Ascending aorta (tissue), 2 donors: ENCODE results near the gene ASXL2. TPM values are rescaled to one million over a fixed set of nuclear protein-coding genes. Genes with fewer than 3 reads are reported as not detected.
A peak's percentile ranks its signal among the peaks of the same experiment; 100 is the strongest.
"Not testable (repeated sequence)": the region's sequence is repeated elsewhere in the genome, so short reads cannot be mapped to it uniquely, and the experiment has no call there.

ENCODE experiments used
- DNase-seq, 2 donors: peaks; one replicate each; pipeline ENCODE4 v3.0.0-alpha.2; 2019; ENCODE audit warnings: low spot score in 2 of 2
- H3K27ac ChIP-seq, 2 donors: fragments of 200-600 bp; sonication (generic); one replicate each; pipeline ENCODE4 v1.5.1; 2016 to 2017; ENCODE audit warnings: mild to moderate bottlenecking in 1 of 2
- H3K27me3 ChIP-seq: fragments of 200-600 bp; sonication (generic); one replicate; pipeline ENCODE4 v1.5.1; 2017
- H3K36me3 ChIP-seq, 2 donors: fragments of 200-600 bp; sonication (generic); one replicate each; pipeline ENCODE4 v1.5.1; 2016
- H3K4me1 ChIP-seq, 2 donors: fragments of 200-600 bp; sonication (generic); one replicate each; pipeline ENCODE4 v1.5.1; 2016 to 2017; ENCODE audit warnings: mild to moderate bottlenecking in 1 of 2
- H3K4me3 ChIP-seq, 2 donors: fragments of 200-600 bp; sonication (generic); one replicate each; pipeline ENCODE4 v1.5.1; 2016 to 2017; ENCODE audit warnings: mild to moderate bottlenecking in 1 of 2
- H3K9me3 ChIP-seq, 2 donors: fragments of 200-600 bp; sonication (generic); one replicate each; pipeline ENCODE4 v1.5.1; 2016
- CTCF ChIP-seq, 3 experiments: fragments of 200-600 bp in 2 of 3; fragments of 450-650 bp in 1 of 3; sonication (generic) in 2 of 3; IDR thresholded peaks; one replicate each; pipeline ENCODE4 v1.5.1; 2016 to 2019; ENCODE audit warnings: antibody characterized with exemption in 3 of 3, mild to moderate bottlenecking in 1 of 3, moderate library complexity in 1 of 3
- intact Hi-C: fragments of 100-400 bp; cut with DNase I; formaldehyde crosslinking; loops from one replicate; pipeline ENCODE4 v1.15.1; 2023
- total RNA-seq: library from RNA; depleted of rRNA; stranded (reverse); fragments of >200 nt; gene quantifications from one replicate; pipeline ENCODE4 v1.1.0, GENCODE V29; 2016

The ASXL2 gene
- total RNA-seq, 1 donor from 2014 or later: 8.7 TPM

GRCh38 chr2:25855065-25855464 is 23.2 kb downstream of the ASXL2 start:
- H3K4me3 ChIP-seq: no peak overlapping the region
- DNase-seq: no peak
- peaks cover 0 to 11% of the 10 kb centered on the region in 2 donors for H3K4me1 ChIP-seq
- no peak for TF ChIP-seq CTCF (IDR thresholded peaks at IDR 0.05)
- intact Hi-C loops: loop anchor here (10.0 kb wide), 1 partner anchor 290 kb away; no protein-coding TSS in a partner anchor
- no peak overlapping the region for H3K27ac ChIP-seq
- no peaks in the 10 kb centered on the region for H3K27me3 ChIP-seq
- no peaks in the 10 kb centered on the region for H3K9me3 ChIP-seq
- no peaks in the 10 kb centered on the region for H3K36me3 ChIP-seq

GRCh38 chr2:25854613-25855012 is 23.7 kb downstream of the ASXL2 start:
- Histone ChIP-seq H3K9me3 (no peaks in the 10 kb centered on the region), H3K4me3 (no peak overlapping the region), H3K27ac (no peak overlapping the region), H3K27me3 (no peaks in the 10 kb centered on the region), H3K4me1 (peaks cover 0 to 11% of the 10 kb centered on the region in 2 donors), H3K36me3 (no peaks in the 10 kb centered on the region)
- no peak for DNase-seq
- no peak for TF ChIP-seq CTCF (IDR thresholded peaks at IDR 0.05)
- intact Hi-C loops: loop anchor here (10.0 kb wide), 1 partner anchor 290 kb away; no protein-coding TSS in a partner anchor

GRCh38 chr2:25853038-25853638 is 25.1 kb downstream of the ASXL2 start:
- no peak for DNase-seq
- H3K9me3 ChIP-seq: no peaks in the 10 kb centered on the region
- no peaks in the 10 kb centered on the region for H3K36me3 ChIP-seq
- no peaks in the 10 kb centered on the region for H3K27me3 ChIP-seq
- no peak for TF ChIP-seq CTCF (IDR thresholded peaks at IDR 0.05)
- H3K27ac ChIP-seq: no peak overlapping the region
- peaks cover 0 to 11% of the 10 kb centered on the region in 2 donors for H3K4me1 ChIP-seq
- intact Hi-C loops: loop anchor here (2.0 to 10.0 kb wide), 2 partner anchors 26 to 292 kb away; partner anchors contain the start of gene ASXL2
- no peak overlapping the region for H3K4me3 ChIP-seq

DNA sequence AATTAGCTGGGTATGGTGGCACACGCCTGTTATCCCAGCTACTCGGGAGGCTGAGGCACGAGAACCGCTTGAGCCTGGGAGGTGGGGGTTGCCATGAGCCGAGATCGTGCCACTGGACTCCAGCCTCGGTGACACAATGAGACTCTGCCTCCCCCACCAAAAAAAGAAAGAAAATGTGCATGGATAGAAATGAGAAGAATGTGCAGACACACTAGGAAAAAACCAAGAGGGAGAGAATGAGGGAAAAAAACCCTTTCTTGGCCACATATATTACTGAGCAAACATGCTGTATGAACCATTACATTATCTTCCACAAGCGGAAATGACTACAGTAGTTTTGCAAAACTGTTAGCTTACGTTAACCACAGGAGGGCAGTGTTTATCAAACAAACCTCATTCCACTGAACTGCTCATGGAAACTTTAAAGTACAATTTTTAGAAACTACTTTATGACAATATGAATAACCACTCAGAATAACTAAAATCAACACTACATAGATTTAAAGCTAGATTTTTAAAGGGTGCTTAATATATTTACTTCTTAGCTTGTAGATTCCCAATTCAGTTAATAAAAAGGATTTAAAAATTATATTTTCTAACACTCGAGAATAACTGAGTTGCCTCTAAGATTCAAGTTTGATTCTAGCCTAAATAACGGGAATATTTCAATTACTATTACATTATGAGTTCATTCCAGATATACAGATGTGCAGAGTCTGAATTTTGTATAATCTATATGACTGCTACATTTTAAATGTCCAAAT is 26.4 kb downstream of the ASXL2 start:
- H3K4me1 ChIP-seq: peaks cover 0 to 11% of the 10 kb centered on the region in 2 donors
- peak overlapping the region; percentile 7 to 46 for H3K27ac ChIP-seq
- peak overlapping the region in 1 of 2 donors; percentile 39 for H3K4me3 ChIP-seq
- intact Hi-C loops: loop anchor here (2.0 to 10.0 kb wide), 2 partner anchors 27 to 293 kb away; partner anchors contain the start of gene ASXL2
- H3K9me3 ChIP-seq: no peaks in the 10 kb centered on the region
- TF ChIP-seq CTCF (IDR thresholded peaks at IDR 0.05): peak; percentile 63 to 65 (median 65)
- no peak for DNase-seq
- no peaks in the 10 kb centered on the region for H3K27me3 ChIP-seq
- no peaks in the 10 kb centered on the region for H3K36me3 ChIP-seq

- not testable (repeated sequence) for DNase-seq, H3K4me3 ChIP-seq, H3K27me3 ChIP-seq, H3K9me3 ChIP-seq, H3K27ac ChIP-seq, H3K36me3 ChIP-seq
- H3K4me1 ChIP-seq: peaks cover 0 to 11% of the 10 kb centered on the region in 2 donors
- intact Hi-C loops: loop anchor here (10.0 kb wide), 1 partner anchor 294 kb away; no protein-coding TSS in a partner anchor
Measured at GRCh38 chr2:25850400-25850799, 27.9 kb downstream of the ASXL2 start.

GRCh38 chr2:25849350-25849749 is 28.9 kb downstream of the ASXL2 start:
- H3K4me1 ChIP-seq: peaks cover 0 to 11% of the 10 kb centered on the region in 2 donors
- H3K4me3 ChIP-seq, H3K27me3 ChIP-seq, DNase-seq, intact Hi-C loops, H3K9me3 ChIP-seq, H3K36me3 ChIP-seq, H3K27ac ChIP-seq: not testable (repeated sequence)
